ENCODE results near the gene ACSL1. TPM values are rescaled to one million over a fixed set of nuclear protein-coding genes. Genes with fewer than 3 reads are reported as not detected.

ACSL1 gene
- total RNA-seq, 2 experiments from 2014 or later = 12.4 to 12.5 TPM

DNA sequence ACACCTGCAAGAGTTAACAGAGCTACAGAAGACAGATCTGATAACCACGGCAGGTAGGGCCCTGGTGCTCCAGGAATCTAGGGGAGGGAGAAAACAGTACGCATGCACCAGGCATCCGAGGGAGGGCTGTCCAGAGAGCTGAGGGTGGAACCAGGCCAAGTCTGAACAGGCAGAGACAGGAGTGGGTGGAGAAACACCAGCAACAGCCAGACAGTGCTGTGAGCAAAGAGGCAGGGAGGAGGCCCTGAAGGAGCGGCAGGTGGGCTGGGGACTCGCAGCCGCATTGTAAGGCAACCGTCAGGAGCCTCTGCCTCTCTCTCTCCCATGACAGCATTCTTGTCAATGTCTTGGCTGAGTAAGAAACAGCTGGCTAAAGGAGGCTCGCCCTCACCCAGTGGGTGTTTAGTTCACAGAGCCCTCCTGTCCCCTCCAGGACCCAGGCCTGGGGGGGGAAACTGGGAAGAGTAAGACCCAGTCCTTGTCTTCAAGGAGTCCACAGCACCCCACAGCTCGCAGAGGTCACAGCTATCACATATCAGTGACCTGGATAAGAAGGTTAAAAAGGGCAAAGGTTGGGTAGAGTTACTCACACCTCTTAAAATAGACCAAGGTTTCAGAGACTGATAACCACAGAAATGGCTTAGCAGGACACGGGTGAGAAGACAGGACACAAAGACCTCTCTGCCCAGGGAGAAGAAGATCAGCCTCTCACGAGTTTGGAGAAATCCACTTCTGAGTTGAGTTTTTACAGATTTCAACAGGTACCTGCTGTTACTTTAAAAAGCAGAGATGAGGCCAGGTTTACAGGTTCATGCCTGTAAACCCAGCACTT lies 10.5 kb downstream of the ACSL1 start:
- Mint-ChIP-seq H3K9me3 (no peaks in the 10 kb centered on the region), H3K27me3 (no peaks in the 10 kb centered on the region), H3K4me1 (ENCODE audit: low read depth) (peaks cover 57% of the 10 kb centered on the region), H3K27ac (no peak overlapping the region), H3K4me3 (no peak overlapping the region), H3K36me3 (ENCODE audit: low read depth) (no peaks in the 10 kb centered on the region)
- TF ChIP-seq, protein P1, sequence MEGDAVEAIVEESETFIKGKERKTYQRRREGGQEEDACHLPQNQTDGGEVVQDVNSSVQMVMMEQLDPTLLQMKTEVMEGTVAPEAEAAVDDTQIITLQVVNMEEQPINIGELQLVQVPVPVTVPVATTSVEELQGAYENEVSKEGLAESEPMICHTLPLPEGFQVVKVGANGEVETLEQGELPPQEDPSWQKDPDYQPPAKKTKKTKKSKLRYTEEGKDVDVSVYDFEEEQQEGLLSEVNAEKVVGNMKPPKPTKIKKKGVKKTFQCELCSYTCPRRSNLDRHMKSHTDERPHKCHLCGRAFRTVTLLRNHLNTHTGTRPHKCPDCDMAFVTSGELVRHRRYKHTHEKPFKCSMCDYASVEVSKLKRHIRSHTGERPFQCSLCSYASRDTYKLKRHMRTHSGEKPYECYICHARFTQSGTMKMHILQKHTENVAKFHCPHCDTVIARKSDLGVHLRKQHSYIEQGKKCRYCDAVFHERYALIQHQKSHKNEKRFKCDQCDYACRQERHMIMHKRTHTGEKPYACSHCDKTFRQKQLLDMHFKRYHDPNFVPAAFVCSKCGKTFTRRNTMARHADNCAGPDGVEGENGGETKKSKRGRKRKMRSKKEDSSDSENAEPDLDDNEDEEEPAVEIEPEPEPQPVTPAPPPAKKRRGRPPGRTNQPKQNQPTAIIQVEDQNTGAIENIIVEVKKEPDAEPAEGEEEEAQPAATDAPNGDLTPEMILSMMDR (IDR thresholded peaks at IDR 0.05) = no peak
- Histone ChIP-seq H3K4me3 (ENCODE audit: low read length) (no peak overlapping the region), H3K27me3 (ENCODE audit: control insufficient read depth in 1 of 2, insufficient read depth in 2 of 2, low read length in 2 of 2) (no peaks in the 10 kb centered on the region), H3K4me1 (ENCODE audit: insufficient read depth, low read length) (peaks cover 13% of the 10 kb centered on the region), H3K27ac (ENCODE audit: low read depth in 1 of 2, low read length in 2 of 2) (no peak overlapping the region), H3K36me3 (ENCODE audit: insufficient read depth, low read length) (no peaks in the 10 kb centered on the region), H3K9me3 (ENCODE audit: control insufficient read depth in 1 of 2, insufficient read depth in 1 of 2, low read length in 2 of 2) (no peaks in the 10 kb centered on the region)
- ChIA-PET POLR2A (no interaction called here), CTCF (no interaction called here)
- ATAC-seq (ENCODE audit: poor library complexity) (peak; percentile 67), DNase-seq (peak in 1 of 14 experiments; percentile 16)
- intact Hi-C loops (cut with DNase I, micrococcal nuclease) = no loop called here

GRCh38 chr4:184814686-184815045 lies 11.1 kb downstream of the ACSL1 start:
- no peaks in the 10 kb centered on the region for H3K27me3 ChIP-seq (ENCODE audit: control insufficient read depth in 1 of 2, insufficient read depth in 2 of 2, low read length in 2 of 2)
- H3K27ac ChIP-seq (ENCODE audit: low read depth in 1 of 2, low read length in 2 of 2) = no peak overlapping the region
- H3K36me3 Mint-ChIP-seq (ENCODE audit: low read depth) = no peaks in the 10 kb centered on the region
- H3K36me3 ChIP-seq (ENCODE audit: insufficient read depth, low read length) = no peaks in the 10 kb centered on the region
- TF ChIP-seq, protein P1 (IDR thresholded peaks at IDR 0.05) = no peak
- intact Hi-C loops (cut with DNase I, micrococcal nuclease) = no loop called here
- no peak overlapping the region for H3K4me3 ChIP-seq (ENCODE audit: low read length)
- H3K27me3 Mint-ChIP-seq = no peaks in the 10 kb centered on the region
- ChIA-PET POLR2A (no interaction called here), CTCF (no interaction called here)
- H3K9me3 ChIP-seq (ENCODE audit: control insufficient read depth in 1 of 2, insufficient read depth in 1 of 2, low read length in 2 of 2) = no peaks in the 10 kb centered on the region
- ATAC-seq (ENCODE audit: poor library complexity) (no peak), DNase-seq (no peak)
- H3K4me1 Mint-ChIP-seq (ENCODE audit: low read depth) = peaks cover 55% of the 10 kb centered on the region
- H3K9me3 Mint-ChIP-seq = no peaks in the 10 kb centered on the region
- H3K27ac Mint-ChIP-seq = no peak overlapping the region
- no peak overlapping the region for H3K4me3 Mint-ChIP-seq
- peaks cover 13% of the 10 kb centered on the region for H3K4me1 ChIP-seq (ENCODE audit: insufficient read depth, low read length)

DNA sequence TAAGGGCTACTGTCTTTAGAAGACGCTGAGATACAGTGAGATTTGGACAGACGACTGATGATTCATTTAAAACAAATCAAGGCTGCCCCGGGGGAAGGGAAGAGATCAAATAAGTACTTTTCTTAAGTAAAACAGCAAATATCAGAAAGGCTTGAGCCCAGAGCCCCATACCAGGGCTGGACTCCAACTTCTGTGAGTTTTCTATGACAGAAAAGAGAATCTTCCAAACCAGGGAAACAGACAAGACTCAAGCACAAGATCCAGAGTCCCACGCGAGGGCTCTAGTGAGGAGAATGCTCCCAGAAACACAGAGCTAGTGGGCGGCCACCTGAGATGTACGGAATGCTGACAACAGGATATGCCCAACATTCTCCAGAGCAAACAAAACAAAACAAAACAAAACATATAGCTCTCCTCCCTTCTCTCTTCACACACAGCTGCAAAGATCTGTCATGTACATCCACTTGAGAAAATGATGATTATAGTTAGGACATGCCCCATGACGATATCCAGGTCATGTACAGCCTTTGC lies 13.1 kb downstream of the ACSL1 start:
- POLR2A ChIA-PET = no interaction called here
- H3K27me3 Mint-ChIP-seq = no peaks in the 10 kb centered on the region
- TF ChIP-seq, protein P1 (IDR thresholded peaks at IDR 0.05) = no peak
- ATAC-seq (ENCODE audit: poor library complexity) (no peak), DNase-seq (no peak)
- Histone ChIP-seq H3K36me3 (ENCODE audit: insufficient read depth, low read length) (no peaks in the 10 kb centered on the region), H3K27me3 (ENCODE audit: control insufficient read depth in 1 of 2, insufficient read depth in 2 of 2, low read length in 2 of 2) (no peaks in the 10 kb centered on the region), H3K4me3 (ENCODE audit: low read length) (no peak overlapping the region), H3K9me3 (ENCODE audit: control insufficient read depth in 1 of 2, insufficient read depth in 1 of 2, low read length in 2 of 2) (no peaks in the 10 kb centered on the region), H3K27ac (ENCODE audit: low read depth in 1 of 2, low read length in 2 of 2) (no peak overlapping the region), H3K4me1 (ENCODE audit: insufficient read depth, low read length) (peaks cover 5% of the 10 kb centered on the region)
- H3K9me3 Mint-ChIP-seq = no peaks in the 10 kb centered on the region
- H3K27ac Mint-ChIP-seq = no peak overlapping the region
- CTCF ChIA-PET = interaction anchor here (0.7 kb wide), 1 partner anchor 62 kb away, joined by 4 read pairs; no protein-coding TSS in a partner anchor
- intact Hi-C loops (cut with DNase I, micrococcal nuclease) = no loop called here
- peaks cover 40% of the 10 kb centered on the region for H3K4me1 Mint-ChIP-seq (ENCODE audit: low read depth)
- no peaks in the 10 kb centered on the region for H3K36me3 Mint-ChIP-seq (ENCODE audit: low read depth)
- no peak overlapping the region for H3K4me3 Mint-ChIP-seq
